ENCODE measurements around the gene TAS2R60. TPM values are rescaled to one million over a fixed set of nuclear protein-coding genes. Genes with fewer than 3 reads are reported as not detected.

The TAS2R60 gene
- total and polyA plus RNA-seq, 2 of the 4 experiments (the other 2 are of a cell fraction) = not detected

DNA sequence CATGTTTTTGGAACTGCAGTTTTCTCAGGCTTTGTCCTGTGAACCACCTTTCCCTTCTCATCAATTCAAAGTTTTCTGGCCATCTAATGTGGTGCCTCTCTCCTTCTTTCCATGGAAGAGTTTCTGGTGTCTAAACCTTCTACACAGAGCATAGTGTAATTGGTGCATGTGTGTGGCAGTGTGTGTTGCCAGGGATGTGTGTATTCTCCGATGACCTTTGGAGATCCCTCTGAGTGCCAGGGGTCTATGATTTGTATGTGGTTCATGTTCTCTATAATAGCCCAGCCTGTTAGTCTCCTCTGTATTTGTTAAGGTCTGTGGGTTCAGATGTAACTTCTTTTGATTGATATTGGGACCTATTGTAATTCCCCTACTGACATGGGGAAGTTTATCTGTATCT is 1.5 kb downstream of the TAS2R60 start:
- Histone ChIP-seq H3K79me1 (ENCODE audit: low read depth in 1 of 2, low read length in 2 of 2) (no peaks in the 10 kb centered on the region), H4K20me1 (ENCODE audit: insufficient read depth, low read length) (no peaks in the 10 kb centered on the region), H3K18ac (ENCODE audit: low read depth, low read length) (no peak overlapping the region), H3K23ac (ENCODE audit: low read depth, low read length) (no peak overlapping the region), H2AK9ac (replicated peaks; ENCODE audit: low read depth, low read length, poor library complexity) (no peak overlapping the region), H3K4me3 (ENCODE audit: insufficient read depth, low read depth, low read length) (no peak overlapping the region), H2AFZ (replicated peaks; ENCODE audit: low read length, poor library complexity) (no peak overlapping the region), H2AK5ac (ENCODE audit: low read depth, low read length) (no peak overlapping the region), H4K8ac (ENCODE audit: low read depth in 2 of 2, low read length in 2 of 2) (no peak overlapping the region), H3K9me3 (ENCODE audit: control insufficient read depth, insufficient read depth, low read length) (no peaks in the 10 kb centered on the region), H2BK5ac (ENCODE audit: low read depth, low read length, poor library complexity, severe bottlenecking) (no peak overlapping the region), H3K27ac (ENCODE audit: insufficient read depth, low read length) (no peak overlapping the region), H4K5ac (ENCODE audit: low read depth, low read length) (no peak overlapping the region), H2BK15ac (ENCODE audit: low read depth, low read length) (no peak overlapping the region), H4K91ac (ENCODE audit: insufficient read depth, low read depth, low read length) (no peak overlapping the region), H3K9me1 (ENCODE audit: insufficient read depth, low read length) (no peaks in the 10 kb centered on the region), H3K27me3 (ENCODE audit: control insufficient read depth, insufficient read depth, low read length) (peaks cover 12% of the 10 kb centered on the region), H3K4ac (ENCODE audit: low read depth, low read length) (no peak overlapping the region), H2BK120ac (ENCODE audit: low read depth, low read length) (no peak overlapping the region), H2BK20ac (ENCODE audit: low read depth, low read length) (no peak overlapping the region), H3K9ac (ENCODE audit: low read depth, low read length) (no peak overlapping the region), H3K4me2 (ENCODE audit: low read depth, low read length) (no peak overlapping the region), H3K4me1 (ENCODE audit: control insufficient read depth, insufficient read depth, low read length) (no peaks in the 10 kb centered on the region), H3K36me3 (ENCODE audit: control insufficient read depth, insufficient read depth, low read length) (no peaks in the 10 kb centered on the region), H3K14ac (replicated peaks; ENCODE audit: low read depth, low read length) (no peak overlapping the region), H3K56ac (ENCODE audit: extremely low read depth, insufficient read depth, low read length) (no peak overlapping the region)
- dilution Hi-C loops (cut with HindIII; ENCODE audit: low sequenced_read_pairs, unreplicated experiment) = no loop called here
- no CpG with 5 or more reads among the region's 1 CpG for WGBS, 2 experiments (ENCODE audit: extremely low coverage in 2 of 2, insufficient read length in 1 of 2)
- ChIA-PET CTCF (no interaction called here), POLR2A (ENCODE audit: unreplicated experiment) (no interaction called here)
- TF ChIP-seq RAD21 (IDR thresholded peaks at IDR 0.05; ENCODE audit: low read length) (no peak), RFX5 (IDR thresholded peaks at IDR 0.05; ENCODE audit: low read depth, low read length) (no peak), POLR2A (IDR thresholded peaks at IDR 0.05; ENCODE audit: low read depth, low read length) (no peak), MAZ (IDR thresholded peaks at IDR 0.05; ENCODE audit: borderline replicate concordance, low read depth, low read length) (no peak), RCOR1 (IDR thresholded peaks at IDR 0.05; ENCODE audit: insufficient replicate concordance, low read length) (no peak), FOS (IDR thresholded peaks at IDR 0.05; ENCODE audit: low read depth, low read length) (no peak), BHLHE40 (IDR thresholded peaks at IDR 0.05; ENCODE audit: low read depth, low read length) (no peak), SMC3 (IDR thresholded peaks at IDR 0.05; ENCODE audit: low read depth, low read length) (no peak), CHD1 (IDR thresholded peaks at IDR 0.05; ENCODE audit: low read depth, low read length) (no peak), MXI1 (IDR thresholded peaks at IDR 0.05; ENCODE audit: borderline replicate concordance, low read depth, low read length) (no peak), NFE2L2 (IDR thresholded peaks at IDR 0.05; ENCODE audit: low read depth, low read length) (no peak), CEBPB (IDR thresholded peaks at IDR 0.05; ENCODE audit: low read depth, low read length) (no peak), MAFK (IDR thresholded peaks at IDR 0.05; ENCODE audit: low read depth, low read length) (no peak)
- TF ChIP-seq, protein P1, sequence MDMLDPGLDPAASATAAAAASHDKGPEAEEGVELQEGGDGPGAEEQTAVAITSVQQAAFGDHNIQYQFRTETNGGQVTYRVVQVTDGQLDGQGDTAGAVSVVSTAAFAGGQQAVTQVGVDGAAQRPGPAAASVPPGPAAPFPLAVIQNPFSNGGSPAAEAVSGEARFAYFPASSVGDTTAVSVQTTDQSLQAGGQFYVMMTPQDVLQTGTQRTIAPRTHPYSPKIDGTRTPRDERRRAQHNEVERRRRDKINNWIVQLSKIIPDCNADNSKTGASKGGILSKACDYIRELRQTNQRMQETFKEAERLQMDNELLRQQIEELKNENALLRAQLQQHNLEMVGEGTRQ (IDR thresholded peaks at IDR 0.05; ENCODE audit: low read depth, low read length) = no peak
- TF ChIP-seq, protein P2, sequence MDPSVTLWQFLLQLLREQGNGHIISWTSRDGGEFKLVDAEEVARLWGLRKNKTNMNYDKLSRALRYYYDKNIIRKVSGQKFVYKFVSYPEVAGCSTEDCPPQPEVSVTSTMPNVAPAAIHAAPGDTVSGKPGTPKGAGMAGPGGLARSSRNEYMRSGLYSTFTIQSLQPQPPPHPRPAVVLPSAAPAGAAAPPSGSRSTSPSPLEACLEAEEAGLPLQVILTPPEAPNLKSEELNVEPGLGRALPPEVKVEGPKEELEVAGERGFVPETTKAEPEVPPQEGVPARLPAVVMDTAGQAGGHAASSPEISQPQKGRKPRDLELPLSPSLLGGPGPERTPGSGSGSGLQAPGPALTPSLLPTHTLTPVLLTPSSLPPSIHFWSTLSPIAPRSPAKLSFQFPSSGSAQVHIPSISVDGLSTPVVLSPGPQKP (IDR thresholded peaks at IDR 0.05; ENCODE audit: borderline replicate concordance, low read depth, low read length) = no peak
- TF ChIP-seq, protein P3, sequence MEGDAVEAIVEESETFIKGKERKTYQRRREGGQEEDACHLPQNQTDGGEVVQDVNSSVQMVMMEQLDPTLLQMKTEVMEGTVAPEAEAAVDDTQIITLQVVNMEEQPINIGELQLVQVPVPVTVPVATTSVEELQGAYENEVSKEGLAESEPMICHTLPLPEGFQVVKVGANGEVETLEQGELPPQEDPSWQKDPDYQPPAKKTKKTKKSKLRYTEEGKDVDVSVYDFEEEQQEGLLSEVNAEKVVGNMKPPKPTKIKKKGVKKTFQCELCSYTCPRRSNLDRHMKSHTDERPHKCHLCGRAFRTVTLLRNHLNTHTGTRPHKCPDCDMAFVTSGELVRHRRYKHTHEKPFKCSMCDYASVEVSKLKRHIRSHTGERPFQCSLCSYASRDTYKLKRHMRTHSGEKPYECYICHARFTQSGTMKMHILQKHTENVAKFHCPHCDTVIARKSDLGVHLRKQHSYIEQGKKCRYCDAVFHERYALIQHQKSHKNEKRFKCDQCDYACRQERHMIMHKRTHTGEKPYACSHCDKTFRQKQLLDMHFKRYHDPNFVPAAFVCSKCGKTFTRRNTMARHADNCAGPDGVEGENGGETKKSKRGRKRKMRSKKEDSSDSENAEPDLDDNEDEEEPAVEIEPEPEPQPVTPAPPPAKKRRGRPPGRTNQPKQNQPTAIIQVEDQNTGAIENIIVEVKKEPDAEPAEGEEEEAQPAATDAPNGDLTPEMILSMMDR (conservative IDR thresholded peaks at IDR 0.05; ENCODE audit: low read depth, low read length) = no peak
- in situ Hi-C loops (cut with MboI; ENCODE audit: low sequenced_read_pairs) = loop anchor here (25.0 kb wide), 1 partner anchor 432 kb away; no protein-coding TSS in a partner anchor
- intact Hi-C loops (cut with micrococcal nuclease) = no loop called here
- no TSS peak for BruUV-seq (replicated peaks)
- DNase-seq = no peak
- no peak for ATAC-seq (ENCODE audit: low read depth)

Data from IMR-90 (cell line).